ENCODE measurements around the gene CFAP68. TPM values are rescaled to one million over a fixed set of nuclear protein-coding genes. Genes with fewer than 3 reads are reported as not detected.

CFAP68 gene
- total and polyA plus RNA-seq, 2 of the 8 experiments (the other 6 are each of a cell fraction or from before 2014, with no cell fraction given), result 21.4 to 43.1 TPM

DNA sequence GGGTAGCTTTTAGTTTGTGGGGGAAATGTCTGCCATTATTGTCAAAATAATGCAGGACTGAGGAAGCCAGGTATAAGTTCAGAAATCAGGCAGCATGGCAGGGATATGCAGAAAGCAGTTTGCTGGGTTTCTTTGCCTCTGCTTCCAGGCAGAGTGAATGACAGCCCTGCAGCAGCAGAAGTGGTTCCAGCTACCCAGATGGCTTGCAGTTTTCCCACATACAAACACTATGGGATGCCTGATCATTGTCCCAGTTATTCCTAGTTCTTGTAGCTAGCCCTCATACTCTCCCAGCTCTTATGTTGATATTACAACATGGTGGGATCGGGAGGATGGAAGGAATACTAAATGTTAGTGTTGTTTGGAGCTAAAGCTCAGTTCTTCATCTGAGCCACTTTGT, 55.0 kb downstream of the CFAP68 start:
- no peak for TF ChIP-seq FOSL1 (IDR thresholded peaks at IDR 0.05; ENCODE audit: insufficient read depth, low read depth, low read length)
- no peak overlapping the region for H3K23ac ChIP-seq (ENCODE audit: insufficient read length)
- H3K36me3 ChIP-seq (ENCODE audit: control insufficient read depth in 2 of 4, insufficient read depth in 4 of 4, low read length in 3 of 4), result no peaks in the 10 kb centered on the region
- 0 out of 7 replicates have a peak overlapping the region, but pooled peaks of 1 of the 4 experiments have one; percentile 7 for H3K9ac ChIP-seq (replicated peaks in 1 of 4; ENCODE audit: extremely low read depth in 1 of 4, low read depth in 3 of 4, low read length in 3 of 4)
- CTCF ChIA-PET (ENCODE audit: partially characterized antibody), result interaction anchor here (0.7 to 25.5 kb wide), 8 partner anchors 10 to 157 kb away, joined by 3 to 565 read pairs (median 4); partner anchors contain the start of gene ALG9
- H4K20me1 ChIP-seq (replicated peaks in 1 of 2; ENCODE audit: control insufficient read depth in 1 of 2, insufficient read depth in 2 of 2, low read length in 2 of 2), result no peaks in the 10 kb centered on the region
- H4K5ac ChIP-seq (ENCODE audit: insufficient read length, low read depth, low read length), result no peak overlapping the region
- no peak overlapping the region for H4K91ac ChIP-seq (replicated peaks; ENCODE audit: insufficient read length, low read length)
- no peak overlapping the region for H3K56ac ChIP-seq (replicated peaks; ENCODE audit: insufficient read length, low read depth, low read length)
- H3K27ac ChIP-seq (ENCODE audit: low read depth, low read length), result no peak overlapping the region
- no peaks in the 10 kb centered on the region for H3K79me2 ChIP-seq (ENCODE audit: control insufficient read depth in 1 of 2, insufficient read depth in 2 of 2, low read length in 2 of 2)
- H3K79me1 ChIP-seq (ENCODE audit: low read depth, low read length), result no peaks in the 10 kb centered on the region
- FAIRE-seq (no peak), DNase-seq (ENCODE audit: low read depth in 1 of 2, low spot score in 2 of 2) (no peak)
- POLR2A ChIA-PET (ENCODE audit: partially characterized antibody), result no interaction called here
- H2AFZ ChIP-seq (ENCODE audit: low read length), result no peak overlapping the region
- no peak overlapping the region for H3K18ac ChIP-seq (ENCODE audit: extremely low read depth, low read length)
- H2BK12ac ChIP-seq (ENCODE audit: low read depth, low read length), result no peak overlapping the region
- no peak overlapping the region for H3K4me3 ChIP-seq (ENCODE audit: extremely low read depth in 1 of 4, insufficient read depth in 2 of 4, low read depth in 3 of 4, low read length in 4 of 4)
- no peaks in the 10 kb centered on the region for H3K27me3 ChIP-seq (replicated peaks in 1 of 4; ENCODE audit: control insufficient read depth in 3 of 4, extremely low read depth in 1 of 4, insufficient read depth in 3 of 4, low read length in 3 of 4)
- no peak overlapping the region for H3K4me2 ChIP-seq (ENCODE audit: insufficient read depth in 1 of 2, low read depth in 2 of 2, low read length in 2 of 2)
- no peak overlapping the region for H3K4ac ChIP-seq (replicated peaks; ENCODE audit: insufficient read length, low read depth, low read length)
- H4K8ac ChIP-seq (ENCODE audit: extremely low read depth, insufficient read depth, low read length), result no peak overlapping the region
- H2BK120ac ChIP-seq (replicated peaks; ENCODE audit: low read depth, low read length), result no peak overlapping the region
- H3K9me3 ChIP-seq (ENCODE audit: insufficient read depth in 2 of 2, low read depth in 1 of 2, low read length in 1 of 2), result no peaks in the 10 kb centered on the region
- H2BK5ac ChIP-seq (ENCODE audit: low read depth, low read length), result no peak overlapping the region
- H2BK15ac ChIP-seq (ENCODE audit: low read length), result no peak overlapping the region
- no peak overlapping the region for H3K14ac ChIP-seq (ENCODE audit: insufficient read length)
- peaks cover 10% of the 10 kb centered on the region for H3K23me2 ChIP-seq (ENCODE audit: low read depth, low read length)
- no peak overlapping the region for H2BK20ac ChIP-seq (ENCODE audit: low read length)
- 86% methylated on average over 1 of the region's 1 CpG; no CpG with 5 or more reads in 1 of the 2 experiments for WGBS, 2 experiments (ENCODE audit: extremely low coverage in 1 of 2, insufficient coverage in 1 of 2, insufficient read length in 1 of 2, insufficient replicate concordance in 2 of 2, low coverage in 1 of 2, low lambda C conversion rate in 2 of 2, missing lambda C conversion rate in 1 of 2)
- H2AK5ac ChIP-seq (ENCODE audit: low read depth, low read length), result no peak overlapping the region
- H3K4me1 ChIP-seq (replicated peaks in 1 of 4; ENCODE audit: control insufficient read depth in 3 of 4, insufficient read depth in 4 of 4, low read length in 3 of 4), result peaks cover 12 to 22% (median 12%) of the 10 kb centered on the region in 4 experiments

Small RNA genes lying within 50 kb of the gene (small RNA-seq; reads per million reads assigned to genes)
- not detected for gene C11orf52 (ENCODE audit: insufficient read depth)
- not detected for gene GNG5P3 (ENCODE audit: insufficient read depth)
- gene RNA5SP351 (ENCODE audit: insufficient read depth), result not detected
- gene RPL37AP8 (ENCODE audit: insufficient read depth), result not detected

Other genes with a start within 250 kb of the CFAP68 start
- gene PPP2R1B, start 113.2 kb upstream of the CFAP68 start, total RNA-seq (2021; fragmentation: NEBNext Ultra II Directional; extraction: Animal tissue kit (Norgen Biotek cat#: 25700)), result 86.2 and 87.0 TPM in 2 replicates
- 23.1 and 25.8 TPM in 2 replicates for gene PPP2R1B, start 113.2 kb upstream of the CFAP68 start, polyA plus RNA-seq (2011; rRNA removed)
- gene ALG9, start 8.0 kb upstream of the CFAP68 start, total RNA-seq (2021; fragmentation: NEBNext Ultra II Directional; extraction: Animal tissue kit (Norgen Biotek cat#: 25700)), result 16.4 and 23.5 TPM in 2 replicates
- 17.8 and 24.5 TPM in 2 replicates for gene ALG9, start 8.0 kb upstream of the CFAP68 start, polyA plus RNA-seq (2011; rRNA removed)
- gene FDXACB1, start 376 bp upstream of the CFAP68 start, total RNA-seq (2021; fragmentation: NEBNext Ultra II Directional; extraction: Animal tissue kit (Norgen Biotek cat#: 25700)), result 2.3 and 2.4 TPM in 2 replicates
- gene FDXACB1, start 376 bp upstream of the CFAP68 start, polyA plus RNA-seq (2011; rRNA removed), result 0.85 and 1.4 TPM in 2 replicates
- 2.0 and 4.0 TPM in 2 replicates for gene CRYAB, start 32.2 kb downstream of the CFAP68 start, total RNA-seq (2021; fragmentation: NEBNext Ultra II Directional; extraction: Animal tissue kit (Norgen Biotek cat#: 25700))
- 1.9 and 2.9 TPM in 2 replicates for gene CRYAB, start 32.2 kb downstream of the CFAP68 start, polyA plus RNA-seq (2011; rRNA removed)
- gene HSPB2, start 33.2 kb downstream of the CFAP68 start, total RNA-seq (2021; fragmentation: NEBNext Ultra II Directional; extraction: Animal tissue kit (Norgen Biotek cat#: 25700)), result 0.32 and 1.0 TPM in 2 replicates
- 0.86 and 1.4 TPM in 2 replicates for gene HSPB2, start 33.2 kb downstream of the CFAP68 start, polyA plus RNA-seq (2011; rRNA removed)
- 1.7 and 2.2 TPM in 2 replicates for gene C11orf52, start 39.4 kb downstream of the CFAP68 start, total RNA-seq (2021; fragmentation: NEBNext Ultra II Directional; extraction: Animal tissue kit (Norgen Biotek cat#: 25700))
- gene C11orf52, start 39.4 kb downstream of the CFAP68 start, polyA plus RNA-seq (2011; rRNA removed), result 2.7 and 3.4 TPM in 2 replicates
- gene DIXDC1, start 57.8 kb downstream of the CFAP68 start, total RNA-seq (2021; fragmentation: NEBNext Ultra II Directional; extraction: Animal tissue kit (Norgen Biotek cat#: 25700)), result 15.4 and 17.1 TPM in 2 replicates
- gene DIXDC1, start 57.8 kb downstream of the CFAP68 start, polyA plus RNA-seq (2011; rRNA removed), result 4.8 and 5.9 TPM in 2 replicates
- 61.2 and 66.2 TPM in 2 replicates for gene DLAT, start 145.9 kb downstream of the CFAP68 start, total RNA-seq (2021; fragmentation: NEBNext Ultra II Directional; extraction: Animal tissue kit (Norgen Biotek cat#: 25700))
- gene DLAT, start 145.9 kb downstream of the CFAP68 start, polyA plus RNA-seq (2011; rRNA removed), result 17.3 and 23.1 TPM in 2 replicates
- gene PIH1D2, start 194.5 kb downstream of the CFAP68 start, total RNA-seq (2021; fragmentation: NEBNext Ultra II Directional; extraction: Animal tissue kit (Norgen Biotek cat#: 25700)), result 0.73 and 0.86 TPM in 2 replicates
- gene PIH1D2, start 194.5 kb downstream of the CFAP68 start, polyA plus RNA-seq (2011; rRNA removed), result 0.53 TPM in 2 replicates
- 16.7 and 20.4 TPM in 2 replicates for gene NKAPD1, start 194.8 kb downstream of the CFAP68 start, total RNA-seq (2021; fragmentation: NEBNext Ultra II Directional; extraction: Animal tissue kit (Norgen Biotek cat#: 25700))
- gene NKAPD1, start 194.8 kb downstream of the CFAP68 start, polyA plus RNA-seq (2011; rRNA removed), result 3.6 and 6.7 TPM in 2 replicates
- gene TIMM8B, start 207.2 kb downstream of the CFAP68 start, total RNA-seq (2021; fragmentation: NEBNext Ultra II Directional; extraction: Animal tissue kit (Norgen Biotek cat#: 25700)), result 86.1 and 93.7 TPM in 2 replicates
- 138 and 143 TPM in 2 replicates for gene TIMM8B, start 207.2 kb downstream of the CFAP68 start, polyA plus RNA-seq (2011; rRNA removed)
- 90.3 and 96.0 TPM in 2 replicates for gene SDHD, start 207.3 kb downstream of the CFAP68 start, total RNA-seq (2021; fragmentation: NEBNext Ultra II Directional; extraction: Animal tissue kit (Norgen Biotek cat#: 25700))
- gene SDHD, start 207.3 kb downstream of the CFAP68 start, polyA plus RNA-seq (2011; rRNA removed), result 181 and 199 TPM in 2 replicates